Type B pancreatic cell (in vitro differentiated cells): ENCODE results near the gene CIB4. TPM values are rescaled to one million over a fixed set of nuclear protein-coding genes. Genes with fewer than 3 reads are reported as not detected.

ENCODE experiments used
- DNase-seq: peaks from one replicate; pipeline ENCODE4 v3.0.0; 2021; ENCODE audit warnings: mixed read lengths; ENCODE audit not compliant: unreplicated experiment; ENCODE audit errors: extremely low spot score
- H3K27ac Mint-ChIP-seq: 2 replicates; pipeline ENCODE4 v1.8.0; 2021; ENCODE audit warnings: mild to moderate bottlenecking, mixed read lengths
- H3K27me3 Mint-ChIP-seq: 2 replicates; pipeline ENCODE4 v1.8.0; 2021; ENCODE audit warnings: mixed read lengths
- H3K36me3 Mint-ChIP-seq: 2 replicates; pipeline ENCODE4 v1.8.0; 2021; ENCODE audit warnings: mixed read lengths
- H3K4me1 Mint-ChIP-seq: one replicate; pipeline ENCODE4 v1.8.0; 2021; ENCODE audit warnings: mixed read lengths; ENCODE audit not compliant: unreplicated experiment
- H3K4me3 Mint-ChIP-seq: 2 replicates; pipeline ENCODE4 v1.8.0; 2021; ENCODE audit warnings: mild to moderate bottlenecking, mixed read lengths
- H3K9me3 Mint-ChIP-seq: 2 replicates; pipeline ENCODE4 v1.8.0; 2021; ENCODE audit warnings: mixed read lengths
- CTCF ChIP-seq: fragments of 200-600 bp; sonication (generic); conservative IDR thresholded peaks from 2 replicates; pipeline ENCODE4 v1.5.0; 2021; ENCODE audit warnings: antibody characterized with exemption, mild to moderate bottlenecking
- total RNA-seq: library from RNA; stranded (reverse); gene quantifications from 2 replicates; pipeline ENCODE4 v1.2.1, GENCODE V29; 2021; ENCODE audit warnings: low replicate concordance

CIB4 gene
- total RNA-seq, 1 donor from 2014 or later = not detected

GRCh38 chr2:26557244-26557925, 83.8 kb downstream of the CIB4 start:
- peaks cover 5% of the 10 kb centered on the region for H3K4me1 Mint-ChIP-seq
- H3K36me3 Mint-ChIP-seq = no peaks in the 10 kb centered on the region
- H3K9me3 Mint-ChIP-seq = no peaks in the 10 kb centered on the region
- no peak overlapping the region for H3K4me3 Mint-ChIP-seq
- no peak for TF ChIP-seq CTCF
- DNase-seq = no peak
- H3K27me3 Mint-ChIP-seq = peaks cover 51% of the 10 kb centered on the region
- H3K27ac Mint-ChIP-seq = no peak overlapping the region

GRCh38 chr2:26556309-26557243, 84.6 kb downstream of the CIB4 start:
- H3K9me3 Mint-ChIP-seq = no peaks in the 10 kb centered on the region
- peaks cover 5% of the 10 kb centered on the region for H3K4me1 Mint-ChIP-seq
- no peak overlapping the region for H3K27ac Mint-ChIP-seq
- H3K36me3 Mint-ChIP-seq = no peaks in the 10 kb centered on the region
- no peak for DNase-seq
- no peak overlapping the region for H3K4me3 Mint-ChIP-seq
- no peak for TF ChIP-seq CTCF
- peaks cover 52% of the 10 kb centered on the region for H3K27me3 Mint-ChIP-seq

- peaks cover 56% of the 10 kb centered on the region for H3K27me3 Mint-ChIP-seq
- no peaks in the 10 kb centered on the region for H3K9me3 Mint-ChIP-seq
- H3K4me1 Mint-ChIP-seq = peaks cover 5% of the 10 kb centered on the region
- DNase-seq = no peak
- TF ChIP-seq CTCF = no peak
- H3K4me3 Mint-ChIP-seq = no peak overlapping the region
- H3K36me3 Mint-ChIP-seq = no peaks in the 10 kb centered on the region
- H3K27ac Mint-ChIP-seq = no peak overlapping the region
These were observed 85.7 kb downstream of the CIB4 start for GRCh38 chr2:26555246-26556133.

GRCh38 chr2:26552641-26553374, 88.4 kb downstream of the CIB4 start:
- Mint-ChIP-seq H3K36me3 (no peaks in the 10 kb centered on the region), H3K4me3 (no peak overlapping the region), H3K27me3 (peaks cover 35% of the 10 kb centered on the region)

More at GRCh38 chr2:26552641-26553374, 88.4 kb downstream of the CIB4 start:
- no peak for DNase-seq
- H3K27ac Mint-ChIP-seq = no peak overlapping the region
- peaks cover 5% of the 10 kb centered on the region for H3K4me1 Mint-ChIP-seq
- H3K9me3 Mint-ChIP-seq = no peaks in the 10 kb centered on the region
- TF ChIP-seq CTCF = no peak
